C1 segment of cervical spinal cord (tissue), 14 donors: Measurements from ENCODE around the gene DYNLT2.
"Not testable (repeated sequence)": the region's sequence is repeated elsewhere in the genome, so short reads cannot be mapped to it uniquely, and the experiment has no call there.

Experiments used
- DNase-seq, 14 donors: peaks; one replicate each; lab custom pipeline; 2025; lab: John Stamatoyannopoulos, UW

The DYNLT2 gene

DNA sequence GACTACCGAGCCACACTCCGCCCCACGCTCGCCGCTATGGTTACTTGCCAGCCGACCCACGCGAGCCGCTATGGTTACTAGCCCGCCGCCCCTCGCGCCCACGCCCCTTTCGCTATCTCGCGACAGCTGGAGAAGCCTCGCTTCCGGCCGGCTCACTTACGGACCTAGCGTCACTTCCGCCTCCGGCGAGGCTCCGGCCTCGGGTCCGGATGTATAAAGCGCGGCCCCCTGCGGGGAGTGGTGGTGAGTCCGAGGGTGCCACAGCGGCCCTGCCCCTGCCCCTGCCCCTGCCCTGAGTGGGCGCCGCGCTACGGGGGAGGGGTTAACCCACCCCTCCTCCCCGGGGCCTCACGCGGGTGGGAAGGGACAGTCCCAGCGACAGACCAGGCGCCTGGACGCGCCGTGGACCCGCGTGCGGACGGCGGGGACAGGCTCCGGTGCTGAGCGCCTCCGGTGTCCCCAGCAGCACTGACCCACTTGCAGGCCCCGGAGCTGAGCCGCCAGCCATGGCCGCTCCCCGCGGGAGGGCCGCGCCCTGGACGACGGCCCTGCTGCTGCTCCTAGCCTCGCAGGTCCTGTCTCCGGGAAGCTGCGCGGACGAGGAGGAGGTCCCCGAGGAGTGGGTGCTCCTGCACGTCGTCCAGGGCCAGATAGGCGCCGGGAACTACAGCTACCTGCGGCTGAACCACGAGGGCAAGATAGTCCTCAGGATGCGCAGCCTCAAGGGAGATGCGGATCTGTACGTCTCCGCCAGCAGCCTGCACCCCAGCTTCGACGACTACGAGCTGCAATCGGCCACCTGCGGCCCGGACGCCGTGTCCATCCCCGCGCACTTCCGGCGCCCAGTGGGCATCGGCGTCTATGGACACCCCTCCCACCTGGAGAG is 49.2 kb downstream of the DYNLT2 start, which contains the start of the genes C6orf120 and WDR27:
C6orf120 (plus strand) TSS at position 173 of the 886 bp plus-strand sequence; CDS start at position 507, 334 bp downstream.
WDR27 (minus strand) TSS at position 76 of the 886 bp plus-strand sequence. CDS start 13,024 bp downstream, outside the sequence.
- DNase-seq, result peak; percentile 59 to 96 (median 88)

DNA sequence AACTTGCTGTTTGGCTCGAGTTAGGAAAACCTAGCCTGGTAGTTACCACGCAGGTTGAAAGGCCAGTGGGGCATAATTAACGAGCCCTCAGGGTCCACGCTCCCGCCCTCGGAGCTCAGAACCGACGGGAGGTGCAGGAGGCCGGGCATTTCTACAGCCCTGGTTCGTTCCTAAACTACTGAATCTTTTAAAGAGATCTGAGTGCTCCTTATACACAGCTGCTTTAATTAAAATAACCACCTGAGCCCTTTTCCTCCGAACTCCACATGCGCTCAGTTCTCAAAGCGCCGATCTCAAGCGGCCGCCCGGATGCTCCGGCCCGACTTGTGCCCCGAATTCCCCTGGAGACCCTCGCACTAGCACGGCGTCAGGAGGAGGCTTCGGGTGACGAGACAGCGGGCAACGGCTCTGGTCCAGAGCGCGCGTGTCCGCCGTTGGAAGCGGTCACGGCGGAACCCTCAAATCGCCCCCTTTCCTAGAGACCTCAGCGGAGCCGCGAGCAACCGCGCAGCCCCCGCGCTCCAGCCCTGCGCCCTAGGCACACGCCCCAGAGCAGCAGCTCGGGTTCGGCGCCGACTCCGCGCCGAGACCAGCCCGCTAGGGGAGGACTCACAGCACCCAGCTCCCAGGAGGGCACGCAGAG is 49.9 kb downstream of the DYNLT2 start:
- DNase-seq, result peak in 3 of 14 donors; percentile 33 to 48 (median 34)

DNA sequence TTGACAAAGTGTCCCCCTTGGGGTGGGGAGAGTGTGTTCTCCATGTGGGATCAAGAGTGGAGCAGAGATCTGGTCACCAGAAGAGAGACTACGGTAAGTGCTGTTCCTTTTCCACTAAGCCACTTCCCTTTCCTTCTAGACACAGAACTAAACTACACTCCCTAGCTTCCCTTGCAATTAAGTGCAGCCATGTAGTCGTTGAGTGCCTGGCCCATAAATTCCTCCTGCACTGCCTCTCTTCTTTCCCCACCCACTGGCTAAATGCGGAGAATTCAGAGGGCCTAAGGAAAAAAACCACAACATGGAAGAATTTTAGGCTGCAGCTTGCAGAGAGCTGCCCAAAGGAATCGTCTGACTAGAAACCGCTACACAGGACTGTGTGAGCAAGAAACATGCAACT is 51.1 kb downstream of the DYNLT2 start:
- DNase-seq, result no peak

DNA sequence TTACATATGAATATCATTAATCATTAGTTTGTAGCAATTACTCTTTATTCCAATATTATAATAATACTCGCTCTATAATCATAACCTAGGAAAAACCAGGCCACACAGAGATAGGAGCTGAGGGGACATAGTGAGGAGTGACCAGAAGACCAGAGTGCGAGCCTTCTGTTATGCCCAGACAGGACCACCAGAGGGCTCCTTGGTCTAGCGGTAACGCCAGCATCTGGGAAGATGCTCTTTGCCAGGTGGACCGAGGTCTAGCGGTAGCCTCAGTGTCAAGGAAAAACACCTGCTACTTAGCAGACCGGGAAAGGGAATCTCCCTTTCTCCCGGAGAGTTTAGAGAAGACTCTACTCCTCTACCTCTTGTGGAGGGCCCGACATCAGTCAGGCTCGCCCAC is 54.3 kb downstream of the DYNLT2 start:
- not testable (repeated sequence) for DNase-seq

DNA sequence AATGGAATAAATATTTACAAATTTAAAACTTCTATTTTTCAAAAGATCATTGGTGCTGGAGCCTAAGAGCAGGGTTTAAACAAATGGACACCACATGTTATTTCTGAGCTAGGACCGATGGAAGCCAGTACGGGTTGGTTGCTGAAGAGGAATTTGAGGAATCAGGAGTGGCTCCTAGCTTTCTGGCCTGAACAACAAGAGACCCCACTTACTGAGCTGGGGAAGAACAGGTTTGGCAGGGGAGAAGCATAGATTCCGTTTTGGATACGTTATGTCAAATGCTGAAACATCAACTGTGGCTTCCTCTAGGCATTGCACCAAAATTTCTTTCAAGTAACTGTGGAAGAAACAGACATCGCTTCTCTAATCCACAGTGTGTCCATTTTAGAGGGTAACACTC is 56.2 kb downstream of the DYNLT2 start:
- no peak for DNase-seq

DNA sequence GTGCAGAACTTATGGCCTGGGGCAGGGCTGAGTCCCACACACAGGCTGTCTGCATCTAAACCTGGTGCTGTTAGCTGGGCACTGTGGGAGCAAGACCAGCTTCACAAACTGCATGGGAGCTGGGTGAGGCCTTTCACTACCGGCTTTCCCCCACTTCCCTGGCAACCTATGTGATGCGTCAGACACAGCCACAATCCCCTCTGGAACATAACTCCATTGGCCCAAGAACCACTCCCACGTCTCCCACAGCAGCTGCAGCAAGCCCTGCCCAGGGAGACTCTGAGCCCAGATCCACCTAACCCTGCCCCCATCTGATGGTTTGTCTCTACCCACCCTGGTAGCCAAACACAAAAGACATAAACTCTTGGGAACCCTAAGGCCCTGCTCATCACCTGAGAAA is 58.9 kb downstream of the DYNLT2 start:
- no peak for DNase-seq

DNA sequence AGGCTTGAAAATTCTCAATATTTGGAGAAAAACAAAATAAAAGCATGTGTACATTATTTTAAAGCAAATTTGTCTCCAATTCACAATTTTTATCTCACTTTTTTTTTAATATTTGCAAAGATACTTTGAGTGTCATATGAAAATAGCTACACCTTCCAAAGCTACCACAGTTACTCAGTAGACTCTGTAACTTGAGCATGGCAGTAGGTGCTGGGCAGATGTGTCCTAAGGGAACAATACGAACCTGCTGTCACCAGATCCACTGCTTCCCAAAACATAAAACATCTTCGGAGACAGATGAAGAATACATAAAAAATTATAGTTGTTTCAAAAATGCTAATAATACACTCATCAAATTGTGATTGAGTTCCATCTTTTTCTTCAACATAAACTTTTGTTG is 60.1 kb downstream of the DYNLT2 start:
- no peak for DNase-seq
